Measurements from ENCODE around the gene SHB.

The SHB gene

GRCh38 chr9:37929441-37929895, 139.6 kb downstream of the SHB start:
- no peaks in the 10 kb centered on the region for H3K4me1 ChIP-seq (ENCODE audit: control insufficient read depth, insufficient read depth, low read length)
- H3K36me3 ChIP-seq (ENCODE audit: control insufficient read depth, insufficient read depth, low read length): no peaks in the 10 kb centered on the region
- H3K27ac ChIP-seq (ENCODE audit: low read depth, low read length): no peak overlapping the region

DNA sequence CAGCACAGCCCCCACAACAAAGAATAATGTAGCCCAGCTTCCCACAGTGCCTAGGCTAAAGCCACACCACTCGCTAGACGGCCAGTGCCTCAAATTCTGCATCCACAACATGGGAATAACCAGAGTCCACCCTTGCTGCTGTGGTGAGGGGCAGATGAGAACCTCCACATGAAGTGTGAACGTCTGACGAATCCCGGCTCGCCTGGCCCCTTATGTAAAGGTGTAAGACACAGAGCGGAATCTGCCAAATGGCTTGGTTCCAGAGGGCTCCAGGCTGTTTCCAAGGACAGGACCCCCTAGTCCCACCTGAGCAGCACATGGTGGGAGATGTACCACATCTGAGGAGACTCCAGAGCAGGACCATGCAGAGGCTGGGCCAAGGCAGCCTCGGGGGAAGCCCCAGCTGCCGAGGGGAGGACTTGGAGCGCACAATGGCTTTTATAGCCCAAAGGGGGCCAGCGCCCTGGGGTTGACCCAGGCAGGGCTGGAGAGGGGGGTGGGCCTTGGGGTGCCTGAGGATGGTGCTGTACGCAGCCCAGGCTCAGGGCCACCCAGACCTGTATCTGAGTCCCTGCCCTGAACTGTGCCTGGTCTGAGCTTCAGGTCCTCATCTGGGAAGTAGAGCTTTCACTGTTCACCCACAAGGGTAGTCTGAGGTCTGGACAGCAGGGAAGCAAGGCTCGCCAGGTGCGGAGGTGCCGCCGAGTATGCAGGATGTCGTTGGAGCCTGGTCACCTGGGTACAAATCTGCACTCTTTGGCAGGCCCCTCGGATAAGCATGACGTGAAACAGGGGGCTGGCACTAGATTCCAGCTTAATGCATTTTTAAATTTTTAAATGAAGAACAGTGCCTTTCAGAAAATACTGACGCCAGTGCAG, 140.2 kb downstream of the SHB start:
- H3K4me3 ChIP-seq (ENCODE audit: low read depth, low read length): no peak overlapping the region
- H3K4me1 ChIP-seq (ENCODE audit: control insufficient read depth, insufficient read depth, low read length): no peaks in the 10 kb centered on the region
- H3K36me3 ChIP-seq (ENCODE audit: control insufficient read depth, insufficient read depth, low read length): no peaks in the 10 kb centered on the region
- H3K9me3 ChIP-seq (ENCODE audit: control insufficient read depth, insufficient read depth, low read length): no peaks in the 10 kb centered on the region
- H3K27me3 ChIP-seq (ENCODE audit: control insufficient read depth, insufficient read depth, low read length): no peaks in the 10 kb centered on the region
- no peak overlapping the region for H3K9ac ChIP-seq (ENCODE audit: low read depth, low read length)
- H3K27ac ChIP-seq (ENCODE audit: low read depth, low read length): no peak overlapping the region

More at GRCh38 chr9:37929441-37929895, 139.6 kb downstream of the SHB start:
- Histone ChIP-seq H3K4me3 (ENCODE audit: low read depth, low read length) (no peak overlapping the region), H3K27me3 (ENCODE audit: control insufficient read depth, insufficient read depth, low read length) (no peaks in the 10 kb centered on the region), H3K9me3 (ENCODE audit: control insufficient read depth, insufficient read depth, low read length) (no peaks in the 10 kb centered on the region), H3K9ac (ENCODE audit: low read depth, low read length) (no peak overlapping the region)

- Histone ChIP-seq H3K4me3 (ENCODE audit: low read depth, low read length) (no peak overlapping the region), H3K9ac (ENCODE audit: low read depth, low read length) (no peak overlapping the region), H3K9me3 (ENCODE audit: control insufficient read depth, insufficient read depth, low read length) (no peaks in the 10 kb centered on the region), H3K36me3 (ENCODE audit: control insufficient read depth, insufficient read depth, low read length) (no peaks in the 10 kb centered on the region), H3K27ac (ENCODE audit: low read depth, low read length) (no peak overlapping the region), H3K27me3 (ENCODE audit: control insufficient read depth, insufficient read depth, low read length) (no peaks in the 10 kb centered on the region), H3K4me1 (ENCODE audit: control insufficient read depth, insufficient read depth, low read length) (peaks cover 4% of the 10 kb centered on the region; the same call in 1 of the 2 replicates)
These were observed 141.2 kb downstream of the SHB start for GRCh38 chr9:37927601-37928551.

DNA sequence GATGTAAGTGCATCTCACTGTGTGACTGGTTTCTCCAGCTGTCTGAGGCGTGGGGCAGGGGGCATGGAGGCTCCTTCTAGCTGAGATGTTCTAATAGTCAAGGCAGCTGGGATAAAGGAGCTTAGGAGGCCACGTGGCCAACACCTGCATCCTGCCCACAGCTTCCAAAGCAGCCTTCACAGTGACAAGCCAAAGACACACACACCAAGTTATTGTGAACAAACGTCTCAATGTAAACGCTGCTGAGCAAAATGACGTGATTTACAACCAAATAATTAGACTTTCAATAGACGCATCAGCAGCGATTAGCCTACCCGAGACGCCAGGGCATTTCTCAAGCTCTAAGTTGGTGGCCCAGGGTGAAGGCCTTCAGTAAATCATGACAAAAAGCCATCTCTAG, 141.9 kb downstream of the SHB start:
- Histone ChIP-seq H3K4me3 (ENCODE audit: low read depth, low read length) (no peak overlapping the region), H3K27ac (ENCODE audit: low read depth, low read length) (no peak overlapping the region), H3K27me3 (ENCODE audit: control insufficient read depth, insufficient read depth, low read length) (no peaks in the 10 kb centered on the region), H3K9ac (ENCODE audit: low read depth, low read length) (no peak overlapping the region), H3K9me3 (ENCODE audit: control insufficient read depth, insufficient read depth, low read length) (no peaks in the 10 kb centered on the region), H3K36me3 (ENCODE audit: control insufficient read depth, insufficient read depth, low read length) (no peaks in the 10 kb centered on the region), H3K4me1 (ENCODE audit: control insufficient read depth, insufficient read depth, low read length) (peaks cover 4% of the 10 kb centered on the region; the same call in 1 of the 2 replicates)

- Histone ChIP-seq H3K27ac (ENCODE audit: low read depth, low read length) (no peak overlapping the region), H3K36me3 (ENCODE audit: control insufficient read depth, insufficient read depth, low read length) (no peaks in the 10 kb centered on the region), H3K27me3 (ENCODE audit: control insufficient read depth, insufficient read depth, low read length) (no peaks in the 10 kb centered on the region), H3K9ac (ENCODE audit: low read depth, low read length) (no peak overlapping the region), H3K9me3 (ENCODE audit: control insufficient read depth, insufficient read depth, low read length) (no peaks in the 10 kb centered on the region), H3K4me3 (ENCODE audit: low read depth, low read length) (no peak overlapping the region), H3K4me1 (ENCODE audit: control insufficient read depth, insufficient read depth, low read length) (peaks cover 4% of the 10 kb centered on the region; the same call in 1 of the 2 replicates)
These were observed 142.3 kb downstream of the SHB start for GRCh38 chr9:37926737-37927118.

GRCh38 chr9:37925786-37926736, 143.0 kb downstream of the SHB start:
- Histone ChIP-seq H3K4me1 (ENCODE audit: control insufficient read depth, insufficient read depth, low read length) (peaks cover 4% of the 10 kb centered on the region; the same call in 1 of the 2 replicates), H3K4me3 (ENCODE audit: low read depth, low read length) (no peak overlapping the region), H3K9ac (ENCODE audit: low read depth, low read length) (no peak overlapping the region), H3K27me3 (ENCODE audit: control insufficient read depth, insufficient read depth, low read length) (no peaks in the 10 kb centered on the region), H3K27ac (ENCODE audit: low read depth, low read length) (no peak overlapping the region), H3K36me3 (ENCODE audit: control insufficient read depth, insufficient read depth, low read length) (no peaks in the 10 kb centered on the region), H3K9me3 (ENCODE audit: control insufficient read depth, insufficient read depth, low read length) (no peaks in the 10 kb centered on the region)

GRCh38 chr9:37925006-37925405, 144.0 kb downstream of the SHB start:
- Histone ChIP-seq H3K4me1 (ENCODE audit: control insufficient read depth, insufficient read depth, low read length) (peaks cover 10% of the 10 kb centered on the region), H3K36me3 (ENCODE audit: control insufficient read depth, insufficient read depth, low read length) (no peaks in the 10 kb centered on the region), H3K27ac (ENCODE audit: low read depth, low read length) (no peak overlapping the region), H3K27me3 (ENCODE audit: control insufficient read depth, insufficient read depth, low read length) (no peaks in the 10 kb centered on the region), H3K9ac (ENCODE audit: low read depth, low read length) (no peak overlapping the region), H3K9me3 (ENCODE audit: control insufficient read depth, insufficient read depth, low read length) (no peaks in the 10 kb centered on the region), H3K4me3 (ENCODE audit: low read depth, low read length) (no peak overlapping the region)

DNA sequence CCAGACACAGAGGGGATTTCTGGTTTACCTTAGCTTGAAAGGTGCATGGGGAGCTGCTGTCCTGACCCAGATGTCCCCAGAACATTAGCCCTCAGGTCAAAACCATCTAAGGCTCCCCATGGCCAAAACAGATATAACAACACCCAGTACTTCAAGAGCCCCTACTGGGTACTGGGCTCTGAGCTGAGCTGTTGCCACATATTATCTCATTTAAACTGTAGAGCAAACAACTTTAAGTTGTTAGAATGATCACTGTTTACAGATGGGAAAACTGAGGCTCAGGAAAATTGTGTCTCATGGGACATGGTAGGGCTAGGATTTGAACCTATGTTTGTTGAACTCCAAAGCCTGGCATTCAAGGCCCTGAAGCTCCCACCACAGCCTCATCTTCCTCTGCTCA, 144.5 kb downstream of the SHB start:
- peaks cover 15% of the 10 kb centered on the region for H3K4me1 ChIP-seq (ENCODE audit: control insufficient read depth, insufficient read depth, low read length)
- no peaks in the 10 kb centered on the region for H3K9me3 ChIP-seq (ENCODE audit: control insufficient read depth, insufficient read depth, low read length)
- H3K9ac ChIP-seq (ENCODE audit: low read depth, low read length): no peak overlapping the region
- no peaks in the 10 kb centered on the region for H3K27me3 ChIP-seq (ENCODE audit: control insufficient read depth, insufficient read depth, low read length)
- H3K27ac ChIP-seq (ENCODE audit: low read depth, low read length): no peak overlapping the region
- no peak overlapping the region for H3K4me3 ChIP-seq (ENCODE audit: low read depth, low read length)
- H3K36me3 ChIP-seq (ENCODE audit: control insufficient read depth, insufficient read depth, low read length): no peaks in the 10 kb centered on the region

DNA sequence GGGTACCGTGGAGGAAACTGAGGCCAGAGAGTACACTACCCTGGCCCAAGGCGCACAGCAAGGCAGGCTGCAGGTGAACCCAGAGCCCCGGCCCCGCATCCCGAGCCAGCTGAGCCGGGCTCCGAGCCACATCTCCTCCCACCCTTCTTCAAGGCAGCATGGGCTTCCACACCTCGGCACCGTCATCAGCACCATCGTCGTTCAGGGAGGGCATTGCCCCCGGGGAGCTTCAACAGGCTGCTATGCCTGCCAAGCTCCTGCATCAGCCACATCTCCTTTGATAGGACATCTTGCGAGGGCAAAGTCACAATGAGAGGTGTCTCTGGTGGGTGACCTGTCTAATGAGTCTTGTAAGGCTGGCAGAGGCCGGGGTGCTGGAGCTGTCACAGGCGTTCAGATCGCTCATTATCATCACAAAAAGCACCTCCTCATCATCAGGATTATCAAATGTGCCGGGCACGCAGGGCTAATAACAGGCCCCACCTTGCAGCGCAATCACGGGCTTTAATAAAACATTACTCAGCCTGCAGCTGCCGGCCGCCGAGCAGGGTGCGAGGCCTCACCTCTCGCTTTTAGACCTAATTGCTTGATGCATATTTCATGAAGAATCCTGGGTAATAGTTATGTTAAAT, 145.1 kb downstream of the SHB start:
- no peaks in the 10 kb centered on the region for H3K9me3 ChIP-seq (ENCODE audit: control insufficient read depth, insufficient read depth, low read length)
- no peak overlapping the region for H3K27ac ChIP-seq (ENCODE audit: low read depth, low read length)
- peaks cover 16% of the 10 kb centered on the region for H3K4me1 ChIP-seq (ENCODE audit: control insufficient read depth, insufficient read depth, low read length)
- H3K27me3 ChIP-seq (ENCODE audit: control insufficient read depth, insufficient read depth, low read length): no peaks in the 10 kb centered on the region
- no peaks in the 10 kb centered on the region for H3K36me3 ChIP-seq (ENCODE audit: control insufficient read depth, insufficient read depth, low read length)
- no peak overlapping the region for H3K9ac ChIP-seq (ENCODE audit: low read depth, low read length)
- H3K4me3 ChIP-seq (ENCODE audit: low read depth, low read length): no peak overlapping the region

Data from HUES48 (cell line).